ENCODE measurements around the gene GSG1L. TPM values are rescaled to one million over a fixed set of nuclear protein-coding genes. Genes with fewer than 3 reads are reported as not detected.

Gene GSG1L
- total and polyA plus RNA-seq, 12 donors, result 0.68 to 14.6 (median 3.4) TPM; not detected in 5

DNA sequence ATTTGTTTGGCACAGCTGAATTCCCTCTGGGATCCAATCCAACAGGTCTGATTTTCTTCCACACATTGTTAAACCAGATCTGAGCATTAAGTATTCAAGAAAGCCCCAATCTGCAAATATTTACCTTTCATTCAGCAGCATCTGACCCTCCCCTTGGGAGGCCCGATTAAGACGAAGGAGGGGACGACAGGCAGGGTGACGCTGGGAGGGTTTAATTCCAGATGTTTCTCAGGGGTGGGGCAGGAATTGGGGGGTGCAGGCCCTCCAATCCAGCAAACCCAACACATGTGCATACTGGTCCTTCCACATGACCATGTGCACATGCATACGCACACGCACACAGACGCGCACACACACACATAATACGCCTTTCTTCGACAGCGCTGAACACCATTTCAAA lies 240.5 kb downstream of the GSG1L start:
- no peak for TF ChIP-seq CTCF (IDR thresholded peaks at IDR 0.05)
- intact Hi-C loops (cut with DNase I), result no loop called here
- WGBS, 2 donors, result 70 to 78% methylated on average over 11 of the region's 11 CpGs
- no peaks in the 10 kb centered on the region for H3K36me3 ChIP-seq
- H3K4me1 ChIP-seq, result no peaks in the 10 kb centered on the region
- H3K27me3 ChIP-seq, result peaks cover 0 to 19% (median 5%) of the 10 kb centered on the region in 7 donors
- no peak for DNase-seq
- no peaks in the 10 kb centered on the region for H3K9me3 ChIP-seq
- no peak overlapping the region for H3K4me3 ChIP-seq
- no peak for ATAC-seq
- H3K27ac ChIP-seq, result no peak overlapping the region

DNA sequence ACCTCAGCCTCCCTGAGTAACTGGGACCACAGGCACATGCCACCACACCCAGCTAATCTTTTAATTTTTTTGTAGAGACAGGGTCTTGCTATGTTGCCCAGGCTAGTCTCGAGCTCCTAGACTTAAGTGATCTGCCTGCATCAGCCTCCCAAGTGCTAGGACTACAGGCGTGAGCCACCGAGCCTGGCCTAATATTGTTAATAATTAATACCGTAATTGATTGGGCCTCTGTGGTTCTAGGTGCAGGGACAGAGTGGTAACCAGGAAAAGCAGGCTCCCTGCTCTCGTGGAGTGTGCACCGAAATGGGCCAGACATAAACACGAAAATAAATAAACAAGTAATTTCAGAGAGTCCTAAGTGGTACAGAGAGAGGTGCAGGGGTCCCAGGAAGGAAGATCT lies 241.0 kb downstream of the GSG1L start:
- DNase-seq (no peak), ATAC-seq (no peak)
- intact Hi-C loops (cut with DNase I), result no loop called here
- Histone ChIP-seq H3K27me3 (peaks cover 0 to 22% (median 5%) of the 10 kb centered on the region in 7 donors), H3K27ac (no peak overlapping the region), H3K9me3 (no peaks in the 10 kb centered on the region), H3K36me3 (no peaks in the 10 kb centered on the region), H3K4me1 (no peaks in the 10 kb centered on the region), H3K4me3 (no peak overlapping the region)
- 77 to 82% methylated on average over 7 of the region's 7 CpGs for WGBS, 2 donors
- TF ChIP-seq CTCF (IDR thresholded peaks at IDR 0.05), result no peak

- DNase-seq, result no peak
- intact Hi-C loops (cut with DNase I), result no loop called here
- H3K9me3 ChIP-seq, result no peaks in the 10 kb centered on the region
- no peak for ATAC-seq
- no peak overlapping the region for H3K4me3 ChIP-seq
- no peaks in the 10 kb centered on the region for H3K4me1 ChIP-seq
- WGBS, 2 donors, result 73% methylated on average over 10 of the region's 10 CpGs
- H3K36me3 ChIP-seq, result no peaks in the 10 kb centered on the region
- no peak overlapping the region for H3K27ac ChIP-seq
- peaks cover 0 to 29% (median 5%) of the 10 kb centered on the region in 7 donors for H3K27me3 ChIP-seq
- TF ChIP-seq CTCF (IDR thresholded peaks at IDR 0.05), result no peak
Measured at GRCh38 chr16:27820646-27821345, 242.7 kb downstream of the GSG1L start.

DNA sequence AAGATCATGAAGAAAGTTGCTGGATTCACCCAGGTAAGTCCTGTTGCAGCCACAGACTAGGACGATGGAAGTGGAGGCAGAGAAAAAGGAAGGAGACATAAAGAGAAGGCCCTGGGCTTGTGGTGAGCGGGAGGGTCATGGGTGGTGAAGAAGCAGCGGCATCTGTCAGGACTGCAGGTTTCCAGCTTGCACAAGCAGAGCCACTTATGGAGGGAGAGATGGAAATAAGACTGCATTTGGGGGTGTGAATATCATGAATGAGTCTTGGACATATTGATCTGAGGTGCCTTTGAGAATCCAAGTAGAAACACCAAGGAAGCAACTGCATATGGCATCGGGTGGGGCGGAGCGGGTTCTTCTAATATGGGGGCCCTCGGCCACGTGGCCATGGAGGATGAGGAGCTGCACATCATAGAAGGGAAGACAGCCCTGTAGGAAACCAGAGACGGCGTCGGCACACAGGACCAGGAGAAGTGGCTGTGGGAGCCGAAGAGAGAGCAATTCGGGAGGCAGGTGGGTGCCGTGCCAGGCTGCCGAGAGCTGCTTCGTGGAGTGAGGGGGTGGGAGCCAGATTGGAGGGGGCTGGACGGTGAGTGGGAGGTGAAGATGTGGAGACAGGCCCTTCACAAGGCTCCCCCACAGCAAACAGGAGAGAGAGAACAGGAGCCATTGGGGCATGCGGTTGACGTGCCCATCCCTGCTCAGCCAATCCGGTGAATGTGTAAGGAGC lies 243.5 kb downstream of the GSG1L start:
- H3K4me1 ChIP-seq, result no peaks in the 10 kb centered on the region
- peaks cover 0 to 34% (median 5%) of the 10 kb centered on the region in 7 donors for H3K27me3 ChIP-seq
- H3K4me3 ChIP-seq, result no peak overlapping the region
- no peaks in the 10 kb centered on the region for H3K36me3 ChIP-seq
- no peak for DNase-seq
- 80 to 84% methylated on average over 20 of the region's 20 CpGs for WGBS, 2 donors
- TF ChIP-seq CTCF (IDR thresholded peaks at IDR 0.05), result no peak
- no peaks in the 10 kb centered on the region for H3K9me3 ChIP-seq
- ATAC-seq, result no peak
- H3K27ac ChIP-seq, result no peak overlapping the region
- intact Hi-C loops (cut with DNase I), result no loop called here
